Prostate gland (tissue), 2 donors: ENCODE results near the gene TPRN.

Experiments used
- POLR2A ChIP-seq: fragments of 450-650 bp; IDR thresholded peaks from one replicate; pipeline ENCODE4 v1.6.1; 2016; ENCODE audit warnings: antibody characterized with exemption, mild to moderate bottlenecking
- POLR2AphosphoS5 ChIP-seq: sonication (generic); formaldehyde crosslinking; IDR thresholded peaks from one replicate; pipeline ENCODE4 v1.6.1; 2017; ENCODE audit warnings: antibody characterized with exemption
- TF ChIP-seq, protein P1 (sequence below), 4 experiments: fragments of 200-600 bp in 2 of 4; fragments of 450-650 bp in 2 of 4; sonication (generic) in 2 of 4; IDR thresholded peaks; 1 replicate in 3 of 4; 2 replicates in 1 of 4; pipeline ENCODE4 v1.5.1; 2016 to 2019; ENCODE audit warnings: antibody characterized with exemption in 4 of 4, mild to moderate bottlenecking in 2 of 4, moderate library complexity in 2 of 4

DNA sequence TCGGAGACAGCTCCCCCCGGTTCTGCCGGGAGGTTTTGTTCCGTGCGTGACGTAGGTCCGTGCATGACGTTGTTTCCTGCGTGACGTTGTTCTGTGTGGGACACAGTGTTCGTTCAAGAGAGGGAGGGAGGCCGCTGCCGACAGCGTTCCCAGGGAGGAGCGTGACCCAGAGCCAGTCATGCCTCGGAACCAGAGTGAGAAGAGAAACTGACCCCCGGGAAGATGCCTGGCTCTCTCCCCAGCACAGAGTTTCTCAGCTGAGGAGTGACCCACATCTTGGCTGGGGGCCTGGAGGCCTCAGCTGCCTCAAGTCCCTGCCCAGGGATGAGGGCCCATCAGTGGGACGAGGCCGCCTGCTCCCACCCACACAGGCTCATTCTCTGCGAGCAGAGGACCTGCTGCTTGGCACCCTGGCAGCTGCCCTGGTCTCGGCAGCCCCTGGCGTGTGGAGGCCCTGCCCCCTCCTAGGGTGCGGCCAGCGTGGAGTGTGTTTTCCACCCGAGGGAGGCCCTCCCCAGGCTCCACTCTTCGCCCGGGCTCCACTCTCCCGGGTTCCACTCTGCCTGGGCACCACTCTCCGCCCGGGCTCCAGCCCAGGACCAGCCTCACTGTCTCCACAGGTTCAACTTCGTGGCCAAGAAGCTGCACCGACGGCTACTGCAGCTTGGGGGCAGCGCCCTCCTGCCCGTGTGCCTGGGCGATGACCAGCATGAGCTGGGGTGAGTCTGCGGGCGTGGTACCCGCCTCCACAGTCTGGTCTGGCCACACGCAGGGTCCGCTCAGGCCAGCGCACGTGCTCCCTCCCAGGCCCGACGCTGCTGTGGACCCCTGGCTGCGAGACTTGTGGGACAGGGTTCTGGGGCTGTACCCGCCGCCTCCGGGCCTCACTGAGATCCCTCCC is 12.9 kb upstream of the TPRN start:
- TF ChIP-seq, protein P1, sequence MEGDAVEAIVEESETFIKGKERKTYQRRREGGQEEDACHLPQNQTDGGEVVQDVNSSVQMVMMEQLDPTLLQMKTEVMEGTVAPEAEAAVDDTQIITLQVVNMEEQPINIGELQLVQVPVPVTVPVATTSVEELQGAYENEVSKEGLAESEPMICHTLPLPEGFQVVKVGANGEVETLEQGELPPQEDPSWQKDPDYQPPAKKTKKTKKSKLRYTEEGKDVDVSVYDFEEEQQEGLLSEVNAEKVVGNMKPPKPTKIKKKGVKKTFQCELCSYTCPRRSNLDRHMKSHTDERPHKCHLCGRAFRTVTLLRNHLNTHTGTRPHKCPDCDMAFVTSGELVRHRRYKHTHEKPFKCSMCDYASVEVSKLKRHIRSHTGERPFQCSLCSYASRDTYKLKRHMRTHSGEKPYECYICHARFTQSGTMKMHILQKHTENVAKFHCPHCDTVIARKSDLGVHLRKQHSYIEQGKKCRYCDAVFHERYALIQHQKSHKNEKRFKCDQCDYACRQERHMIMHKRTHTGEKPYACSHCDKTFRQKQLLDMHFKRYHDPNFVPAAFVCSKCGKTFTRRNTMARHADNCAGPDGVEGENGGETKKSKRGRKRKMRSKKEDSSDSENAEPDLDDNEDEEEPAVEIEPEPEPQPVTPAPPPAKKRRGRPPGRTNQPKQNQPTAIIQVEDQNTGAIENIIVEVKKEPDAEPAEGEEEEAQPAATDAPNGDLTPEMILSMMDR (IDR thresholded peaks at IDR 0.05) = no peak
- no peak for TF ChIP-seq POLR2A
- TF ChIP-seq POLR2AphosphoS5 = no peak
